Mucosa of descending colon (tissue), 3 donors: Measurements from ENCODE around the gene SNRPN. TPM values are rescaled to one million over a fixed set of nuclear protein-coding genes. Genes with fewer than 3 reads are reported as not detected.

Experiments
- ATAC-seq: fragments of 200-7000 bp; cut with Tn5 transposase; one replicate; pipeline ENCODE4 v1.9.1; 2020; ENCODE audit warnings: mild to moderate bottlenecking, moderate library complexity
- DNase-seq, 3 donors: peaks; one replicate each; pipeline ENCODE4 v3.0.0-alpha.2; 2020
- H3K36me3 ChIP-seq: fragments of 200-600 bp; one replicate; pipeline ENCODE4 v1.8.0; 2021; ENCODE audit warnings: low read depth, mild to moderate bottlenecking
- H3K4me1 ChIP-seq: fragments of 200-600 bp; one replicate; pipeline ENCODE4 v1.8.0; 2021; ENCODE audit warnings: low read depth, mild to moderate bottlenecking
- H3K4me3 ChIP-seq: fragments of 200-600 bp; one replicate; pipeline ENCODE4 v1.8.0; 2021; ENCODE audit warnings: mild to moderate bottlenecking
- H3K9me3 ChIP-seq: fragments of 200-600 bp; one replicate; pipeline ENCODE4 v1.8.0; 2021; ENCODE audit warnings: mild to moderate bottlenecking
- CTCF ChIP-seq: fragments of 200-600 bp; IDR thresholded peaks from one replicate; pipeline ENCODE4 v1.8.0; 2022; ENCODE audit warnings: antibody characterized with exemption, mild to moderate bottlenecking
- intact Hi-C, 2 donors: fragments of 100-400 bp; cut with DNase I in 1 of 2; cut with micrococcal nuclease in 1 of 2; formaldehyde crosslinking; loops; one replicate each; pipeline versions ENCODE4 v1.11.0 to v1.11.1; 2022; cut with DNase I, micrococcal nuclease
- total RNA-seq, 3 donors: library from RNA; stranded (reverse); fragmentation: NEBNext Ultra II Directional in 2 of 3; extraction: Animal tissue kit (Norgen Biotek cat#: 25700) in 2 of 3; gene quantifications; one replicate each; pipeline versions ENCODE4 v1.2.1 to v1.2.4, GENCODE V29; 2021 to 2023
- donor health status: DM: no; HTN: no; CAD: no; lungs with moderate emphysema.
- donor health status: DM: no; HTN: no; CAD: no.
- donor health status: DM: no; HTN: yes; CAD: no.

The SNRPN gene
- total RNA-seq, 3 donors from 2014 or later: 17.6 to 85.5 (median 18.7) TPM

GRCh38 chr15:24943361-24943760 is 11.4 kb upstream of the SNRPN start:
- H3K4me3 ChIP-seq: no peak overlapping the region
- no peak for DNase-seq
- ATAC-seq: no peak
- H3K36me3 ChIP-seq: no peaks in the 10 kb centered on the region
- intact Hi-C loops: no loop called here
- H3K9me3 ChIP-seq: peaks cover 33% of the 10 kb centered on the region
- TF ChIP-seq CTCF: no peak
- H3K4me1 ChIP-seq: no peaks in the 10 kb centered on the region

GRCh38 chr15:24944954-24945353 is 9.8 kb upstream of the SNRPN start:
- intact Hi-C loops: no loop called here
- no peaks in the 10 kb centered on the region for H3K4me1 ChIP-seq
- H3K4me3 ChIP-seq: no peak overlapping the region
- DNase-seq (no peak), ATAC-seq (no peak)
- peaks cover 38% of the 10 kb centered on the region for H3K9me3 ChIP-seq
- TF ChIP-seq CTCF: no peak
- H3K36me3 ChIP-seq: no peaks in the 10 kb centered on the region

- no peak for ATAC-seq
- Histone ChIP-seq H3K4me3 (no peak overlapping the region), H3K36me3 (no peaks in the 10 kb centered on the region), H3K9me3 (peaks cover 32% of the 10 kb centered on the region), H3K4me1 (no peaks in the 10 kb centered on the region)
- intact Hi-C loops: no loop called here
- no peak for DNase-seq
- TF ChIP-seq CTCF: no peak
Observed at GRCh38 chr15:24945711-24946110, 9.1 kb upstream of the SNRPN start.

GRCh38 chr15:24948495-24948894 is 6.3 kb upstream of the SNRPN start:
- ATAC-seq (no peak), DNase-seq (no peak)
- no peaks in the 10 kb centered on the region for H3K36me3 ChIP-seq
- TF ChIP-seq CTCF: no peak
- intact Hi-C loops: no loop called here
- H3K9me3 ChIP-seq: peaks cover 15% of the 10 kb centered on the region
- no peak overlapping the region for H3K4me3 ChIP-seq
- no peaks in the 10 kb centered on the region for H3K4me1 ChIP-seq

GRCh38 chr15:24955531-24955921 is 739 bp downstream of the SNRPN start:
- DNase-seq: peak; percentile 15 to 56 (median 48)
- ATAC-seq: peak; percentile 26
- Histone ChIP-seq H3K4me3 (peak overlapping the region; percentile 39), H3K9me3 (peaks cover 17% of the 10 kb centered on the region), H3K4me1 (no peaks in the 10 kb centered on the region), H3K36me3 (no peaks in the 10 kb centered on the region)
- TF ChIP-seq CTCF: no peak
- intact Hi-C loops: no loop called here
